WTC11 (cell line): Measurements from ENCODE around the gene OBSCN. TPM values are rescaled to one million over a fixed set of nuclear protein-coding genes. Genes with fewer than 3 reads are reported as not detected.
A peak's percentile ranks its signal among the peaks of the same experiment; 100 is the strongest.

Experiments
- ATAC-seq: fragments of 200-7000 bp; cut with Tn5 transposase; 2 replicates; pipeline ENCODE4 v1.10.0; 2021; ENCODE audit warnings: mild to moderate bottlenecking, moderate library complexity
- CTCF ChIA-PET: fragments of 300-600 bp; sonication (Branson Sonifier 250); formaldehyde crosslinking; loops from one replicate; lab custom pipeline; 2021; ENCODE audit warnings: antibody characterized with exemption; lab: Charles Lee
- POLR2A ChIA-PET: fragments of 350-600 bp; sonication (Branson Sonifier 250); formaldehyde crosslinking; loops from one replicate; lab custom pipeline; 2021; ENCODE audit warnings: antibody characterized with exemption; lab: Charles Lee
- DNase-seq: peaks from one replicate; pipeline ENCODE4 v3.0.0; 2021; ENCODE audit warnings: low spot score
- H3K27ac Mint-ChIP-seq: 2 replicates; pipeline ENCODE4 v1.8.0; 2021; ENCODE audit warnings: mixed read lengths
- H3K27me3 Mint-ChIP-seq: 2 replicates; pipeline ENCODE4 v1.8.0; 2021; ENCODE audit warnings: low read depth, mild to moderate bottlenecking, moderate library complexity, mixed read lengths
- H3K36me3 Mint-ChIP-seq: 2 replicates; pipeline ENCODE4 v1.8.0; 2021; ENCODE audit warnings: mixed read lengths
- H3K4me1 Mint-ChIP-seq: 2 replicates; pipeline ENCODE4 v1.8.0; 2022; ENCODE audit warnings: mixed read lengths
- H3K4me3 Mint-ChIP-seq: 2 replicates; pipeline ENCODE4 v1.8.0; 2021; ENCODE audit warnings: mild to moderate bottlenecking, moderate library complexity, mixed read lengths
- H3K9me3 Mint-ChIP-seq: 2 replicates; pipeline ENCODE4 v1.8.0; 2021; ENCODE audit warnings: mixed read lengths
- GTF2I ChIP-seq: fragments of 250-450 bp; sonication (Bioruptor Pico); conservative IDR thresholded peaks from 2 replicates; pipeline ENCODE4 v1.4.0; 2021; ENCODE audit warnings: mild to moderate bottlenecking
- HMGA2 ChIP-seq: fragments of 250-450 bp; sonication (Bioruptor Pico); IDR thresholded peaks from 2 replicates; pipeline ENCODE4 v1.4.0; 2021; ENCODE audit warnings: mild to moderate bottlenecking, moderate library complexity
- NFYB ChIP-seq: sonication (generic); formaldehyde crosslinking; conservative IDR thresholded peaks from 2 replicates; pipeline ENCODE4 v1.8.0; 2022; ENCODE audit warnings: low read depth, missing genetic modification reagents
- NR1H2 ChIP-seq: sonication (generic); formaldehyde crosslinking; IDR thresholded peaks from 2 replicates; pipeline ENCODE4 v1.9.0; 2021; ENCODE audit warnings: mild to moderate bottlenecking, moderate library complexity, missing genetic modification reagents
- NR3C1 ChIP-seq: sonication (generic); formaldehyde crosslinking; conservative IDR thresholded peaks from 2 replicates; pipeline ENCODE4 v1.8.1; 2023; ENCODE audit warnings: low read depth, mild to moderate bottlenecking, missing genetic modification reagents
- PRRX2 ChIP-seq: fragments of 250-450 bp; sonication (Bioruptor Pico); IDR thresholded peaks from 2 replicates; pipeline ENCODE4 v1.8.0; 2021; ENCODE audit warnings: mild to moderate bottlenecking
- RORB ChIP-seq: fragments of 250-450 bp; sonication (Bioruptor Pico); IDR thresholded peaks from 2 replicates; pipeline ENCODE4 v1.9.0; 2021; ENCODE audit warnings: mild to moderate bottlenecking
- SMAD4 ChIP-seq: sonication (generic); formaldehyde crosslinking; IDR thresholded peaks from 2 replicates; pipeline ENCODE4 v1.8.0; 2022; ENCODE audit warnings: mild to moderate bottlenecking, missing genetic modification reagents
- TP53 ChIP-seq: sonication (generic); formaldehyde crosslinking; IDR thresholded peaks from 2 replicates; pipeline ENCODE4 v1.8.1; 2023; ENCODE audit warnings: mild to moderate bottlenecking, missing genetic modification reagents
- ZNF121 ChIP-seq: sonication (generic); formaldehyde crosslinking; IDR thresholded peaks from 2 replicates; pipeline ENCODE4 v1.8.0; 2023; ENCODE audit warnings: missing genetic modification reagents
- ZNF219 ChIP-seq: sonication (generic); formaldehyde crosslinking; IDR thresholded peaks from 2 replicates; pipeline ENCODE4 v1.8.0; 2023; ENCODE audit warnings: missing genetic modification reagents, mild to moderate bottlenecking, borderline replicate concordance
- ZNF396 ChIP-seq: fragments of 250-450 bp; sonication (Bioruptor Pico); IDR thresholded peaks from 2 replicates; pipeline ENCODE4 v1.8.0; 2021; ENCODE audit warnings: mild to moderate bottlenecking, moderate library complexity, borderline replicate concordance
- total RNA-seq: library from RNA; stranded (reverse); gene quantifications from 3 replicates; pipeline ENCODE4 v1.2.3, GENCODE V29; 2021
- TF ChIP-seq, protein P1 (sequence below): sonication (generic); formaldehyde crosslinking; IDR thresholded peaks from 2 replicates; pipeline ENCODE4 v1.8.1; 2022; ENCODE audit warnings: missing genetic modification reagents, borderline replicate concordance
- TF ChIP-seq, protein P2 (sequence below): sonication (generic); formaldehyde crosslinking; IDR thresholded peaks from 2 replicates; pipeline ENCODE4 v1.8.1; 2023; ENCODE audit warnings: mild to moderate bottlenecking, missing genetic modification reagents, moderate library complexity
- TF ChIP-seq, protein P3 (sequence below): sonication (generic); formaldehyde crosslinking; IDR thresholded peaks from 2 replicates; pipeline ENCODE4 v1.8.0; 2022; ENCODE audit warnings: mild to moderate bottlenecking, missing genetic modification reagents
- TF ChIP-seq, protein P4 (sequence below): sonication (generic); formaldehyde crosslinking; conservative IDR thresholded peaks from 2 replicates; pipeline ENCODE4 v1.8.1; 2022; ENCODE audit warnings: mild to moderate bottlenecking, missing genetic modification reagents
- TF ChIP-seq, protein P5 (sequence below): sonication (generic); formaldehyde crosslinking; IDR thresholded peaks from 2 replicates; pipeline ENCODE4 v1.8.1; 2023; ENCODE audit warnings: mild to moderate bottlenecking, missing genetic modification reagents, borderline replicate concordance
- TF ChIP-seq, protein P6 (sequence below): sonication (generic); formaldehyde crosslinking; IDR thresholded peaks from 2 replicates; pipeline ENCODE4 v1.8.1; 2022; ENCODE audit warnings: mild to moderate bottlenecking, missing genetic modification reagents, moderate library complexity, borderline replicate concordance
- TF ChIP-seq, protein P7 (sequence below): sonication (generic); formaldehyde crosslinking; IDR thresholded peaks from 2 replicates; pipeline ENCODE4 v1.8.1; 2022; ENCODE audit warnings: low read depth, mild to moderate bottlenecking, moderate library complexity, missing genetic modification reagents, borderline replicate concordance

Gene OBSCN
- total RNA-seq, 1 experiment from 2014 or later: 38.8 TPM

- Mint-ChIP-seq H3K36me3 (no peaks in the 10 kb centered on the region), H3K4me1 (peaks cover 14% of the 10 kb centered on the region), H3K9me3 (peaks cover 8% of the 10 kb centered on the region; the same call in 1 of the 2 replicates), H3K27ac (no peak overlapping the region), H3K27me3 (peaks cover 90% of the 10 kb centered on the region), H3K4me3 (peak overlapping the region; percentile 72)
- ATAC-seq (no peak), DNase-seq (no peak)
- TF ChIP-seq ZNF396 (no peak), HMGA2 (CRISPR knock-in tag) (no peak), PRRX2 (CRISPR knock-in tag) (no peak), NFYB (no peak), GTF2I (CRISPR knock-in tag) (no peak), ZNF121 (CRISPR knock-in tag) (no peak), NR1H2 (CRISPR knock-in tag) (no peak), ZNF219 (CRISPR knock-in tag) (no peak), TP53 (CRISPR knock-in tag) (no peak), NR3C1 (no peak), SMAD4 (CRISPR knock-in tag) (no peak)
- TF ChIP-seq, protein P1, sequence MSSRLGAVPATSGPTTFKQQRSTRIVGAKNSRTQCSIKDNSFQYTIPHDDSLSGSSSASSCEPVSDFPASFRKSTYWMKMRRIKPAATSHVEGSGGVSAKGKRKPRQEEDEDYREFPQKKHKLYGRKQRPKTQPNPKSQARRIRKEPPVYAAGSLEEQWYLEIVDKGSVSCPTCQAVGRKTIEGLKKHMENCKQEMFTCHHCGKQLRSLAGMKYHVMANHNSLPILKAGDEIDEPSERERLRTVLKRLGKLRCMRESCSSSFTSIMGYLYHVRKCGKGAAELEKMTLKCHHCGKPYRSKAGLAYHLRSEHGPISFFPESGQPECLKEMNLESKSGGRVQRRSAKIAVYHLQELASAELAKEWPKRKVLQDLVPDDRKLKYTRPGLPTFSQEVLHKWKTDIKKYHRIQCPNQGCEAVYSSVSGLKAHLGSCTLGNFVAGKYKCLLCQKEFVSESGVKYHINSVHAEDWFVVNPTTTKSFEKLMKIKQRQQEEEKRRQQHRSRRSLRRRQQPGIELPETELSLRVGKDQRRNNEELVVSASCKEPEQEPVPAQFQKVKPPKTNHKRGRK (CRISPR knock-in tag): no peak
- TF ChIP-seq, protein P2, sequence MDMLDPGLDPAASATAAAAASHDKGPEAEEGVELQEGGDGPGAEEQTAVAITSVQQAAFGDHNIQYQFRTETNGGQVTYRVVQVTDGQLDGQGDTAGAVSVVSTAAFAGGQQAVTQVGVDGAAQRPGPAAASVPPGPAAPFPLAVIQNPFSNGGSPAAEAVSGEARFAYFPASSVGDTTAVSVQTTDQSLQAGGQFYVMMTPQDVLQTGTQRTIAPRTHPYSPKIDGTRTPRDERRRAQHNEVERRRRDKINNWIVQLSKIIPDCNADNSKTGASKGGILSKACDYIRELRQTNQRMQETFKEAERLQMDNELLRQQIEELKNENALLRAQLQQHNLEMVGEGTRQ (CRISPR knock-in tag): no peak
- TF ChIP-seq, protein P3, sequence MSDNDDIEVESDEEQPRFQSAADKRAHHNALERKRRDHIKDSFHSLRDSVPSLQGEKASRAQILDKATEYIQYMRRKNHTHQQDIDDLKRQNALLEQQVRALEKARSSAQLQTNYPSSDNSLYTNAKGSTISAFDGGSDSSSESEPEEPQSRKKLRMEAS (CRISPR knock-in tag): no peak
- TF ChIP-seq, protein P4, sequence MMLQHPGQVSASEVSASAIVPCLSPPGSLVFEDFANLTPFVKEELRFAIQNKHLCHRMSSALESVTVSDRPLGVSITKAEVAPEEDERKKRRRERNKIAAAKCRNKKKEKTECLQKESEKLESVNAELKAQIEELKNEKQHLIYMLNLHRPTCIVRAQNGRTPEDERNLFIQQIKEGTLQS (CRISPR knock-in tag): no peak
- TF ChIP-seq, protein P5, sequence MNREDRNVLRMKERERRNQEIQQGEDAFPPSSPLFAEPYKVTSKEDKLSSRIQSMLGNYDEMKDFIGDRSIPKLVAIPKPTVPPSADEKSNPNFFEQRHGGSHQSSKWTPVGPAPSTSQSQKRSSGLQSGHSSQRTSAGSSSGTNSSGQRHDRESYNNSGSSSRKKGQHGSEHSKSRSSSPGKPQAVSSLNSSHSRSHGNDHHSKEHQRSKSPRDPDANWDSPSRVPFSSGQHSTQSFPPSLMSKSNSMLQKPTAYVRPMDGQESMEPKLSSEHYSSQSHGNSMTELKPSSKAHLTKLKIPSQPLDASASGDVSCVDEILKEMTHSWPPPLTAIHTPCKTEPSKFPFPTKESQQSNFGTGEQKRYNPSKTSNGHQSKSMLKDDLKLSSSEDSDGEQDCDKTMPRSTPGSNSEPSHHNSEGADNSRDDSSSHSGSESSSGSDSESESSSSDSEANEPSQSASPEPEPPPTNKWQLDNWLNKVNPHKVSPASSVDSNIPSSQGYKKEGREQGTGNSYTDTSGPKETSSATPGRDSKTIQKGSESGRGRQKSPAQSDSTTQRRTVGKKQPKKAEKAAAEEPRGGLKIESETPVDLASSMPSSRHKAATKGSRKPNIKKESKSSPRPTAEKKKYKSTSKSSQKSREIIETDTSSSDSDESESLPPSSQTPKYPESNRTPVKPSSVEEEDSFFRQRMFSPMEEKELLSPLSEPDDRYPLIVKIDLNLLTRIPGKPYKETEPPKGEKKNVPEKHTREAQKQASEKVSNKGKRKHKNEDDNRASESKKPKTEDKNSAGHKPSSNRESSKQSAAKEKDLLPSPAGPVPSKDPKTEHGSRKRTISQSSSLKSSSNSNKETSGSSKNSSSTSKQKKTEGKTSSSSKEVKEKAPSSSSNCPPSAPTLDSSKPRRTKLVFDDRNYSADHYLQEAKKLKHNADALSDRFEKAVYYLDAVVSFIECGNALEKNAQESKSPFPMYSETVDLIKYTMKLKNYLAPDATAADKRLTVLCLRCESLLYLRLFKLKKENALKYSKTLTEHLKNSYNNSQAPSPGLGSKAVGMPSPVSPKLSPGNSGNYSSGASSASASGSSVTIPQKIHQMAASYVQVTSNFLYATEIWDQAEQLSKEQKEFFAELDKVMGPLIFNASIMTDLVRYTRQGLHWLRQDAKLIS (CRISPR knock-in tag): no peak
- ChIA-PET POLR2A (no interaction called here), CTCF (no interaction called here)
These were observed 209.8 kb downstream of the OBSCN start for GRCh38 chr1:228417483-228418203.

DNA sequence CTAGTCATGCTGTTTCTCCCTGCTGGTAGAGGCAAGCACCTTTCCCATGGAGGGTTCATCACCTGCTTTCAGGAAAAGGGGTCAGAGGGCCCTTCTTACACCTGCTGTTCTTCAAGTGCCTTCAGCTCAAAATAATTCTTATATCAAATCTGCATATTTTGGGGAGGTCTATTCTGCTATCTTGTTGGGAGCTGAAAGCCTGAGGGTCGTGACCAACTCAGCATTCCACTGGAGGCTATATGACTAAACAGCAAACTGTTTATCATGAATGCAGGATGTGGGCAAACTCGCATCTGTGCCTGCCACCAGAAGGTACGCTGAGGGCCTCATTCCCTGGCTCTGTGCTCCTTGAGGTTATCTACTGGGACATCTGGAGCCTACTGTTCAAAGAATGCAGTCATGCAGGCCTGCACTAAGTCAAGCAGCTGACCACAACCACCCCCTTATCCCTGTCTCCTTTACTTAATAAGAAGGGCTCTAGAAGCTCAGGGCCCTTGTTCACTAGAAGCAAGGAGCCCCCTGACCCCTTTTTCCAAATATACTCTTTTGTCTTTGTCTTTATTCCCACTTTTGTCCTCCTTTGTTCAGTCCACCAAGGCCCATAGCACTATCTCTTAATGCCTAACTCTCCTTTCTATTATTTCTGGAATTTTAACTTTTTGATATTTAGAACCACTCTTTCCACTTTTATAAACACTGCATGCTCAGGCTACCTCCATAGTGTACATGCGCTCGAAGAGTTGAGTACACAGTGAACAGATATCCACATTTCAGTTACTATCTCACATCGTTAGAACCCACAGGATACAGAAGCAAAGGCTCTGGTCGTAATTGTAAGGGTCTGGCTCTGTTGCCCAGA is 213.4 kb downstream of the OBSCN start:
- CTCF ChIA-PET: interaction anchor here (0.8 to 1.3 kb wide), 2 partner anchors 28 to 80 kb away, joined by 3 read pairs; no protein-coding TSS in a partner anchor
- Mint-ChIP-seq H3K4me3 (no peak overlapping the region), H3K9me3 (peaks cover 8% of the 10 kb centered on the region; the same call in 1 of the 2 replicates), H3K4me1 (peaks cover 4% of the 10 kb centered on the region)
- no peak for DNase-seq
- TF ChIP-seq, protein P6, sequence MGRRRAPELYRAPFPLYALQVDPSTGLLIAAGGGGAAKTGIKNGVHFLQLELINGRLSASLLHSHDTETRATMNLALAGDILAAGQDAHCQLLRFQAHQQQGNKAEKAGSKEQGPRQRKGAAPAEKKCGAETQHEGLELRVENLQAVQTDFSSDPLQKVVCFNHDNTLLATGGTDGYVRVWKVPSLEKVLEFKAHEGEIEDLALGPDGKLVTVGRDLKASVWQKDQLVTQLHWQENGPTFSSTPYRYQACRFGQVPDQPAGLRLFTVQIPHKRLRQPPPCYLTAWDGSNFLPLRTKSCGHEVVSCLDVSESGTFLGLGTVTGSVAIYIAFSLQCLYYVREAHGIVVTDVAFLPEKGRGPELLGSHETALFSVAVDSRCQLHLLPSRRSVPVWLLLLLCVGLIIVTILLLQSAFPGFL (CRISPR knock-in tag): no peak
- TF ChIP-seq, protein P7, sequence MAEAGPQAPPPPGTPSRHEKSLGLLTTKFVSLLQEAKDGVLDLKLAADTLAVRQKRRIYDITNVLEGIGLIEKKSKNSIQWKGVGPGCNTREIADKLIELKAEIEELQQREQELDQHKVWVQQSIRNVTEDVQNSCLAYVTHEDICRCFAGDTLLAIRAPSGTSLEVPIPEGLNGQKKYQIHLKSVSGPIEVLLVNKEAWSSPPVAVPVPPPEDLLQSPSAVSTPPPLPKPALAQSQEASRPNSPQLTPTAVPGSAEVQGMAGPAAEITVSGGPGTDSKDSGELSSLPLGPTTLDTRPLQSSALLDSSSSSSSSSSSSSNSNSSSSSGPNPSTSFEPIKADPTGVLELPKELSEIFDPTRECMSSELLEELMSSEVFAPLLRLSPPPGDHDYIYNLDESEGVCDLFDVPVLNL (CRISPR knock-in tag): no peak
- no peak for TF ChIP-seq RORB (CRISPR knock-in tag)
- TF ChIP-seq, all 79 proteins: peak for 0
- no peak overlapping the region for H3K27ac Mint-ChIP-seq
- peaks cover 78% of the 10 kb centered on the region for H3K27me3 Mint-ChIP-seq
- no peak for ATAC-seq
- H3K36me3 Mint-ChIP-seq: 0 out of 2 replicates have a peak, but pooled peaks cover under 1% of the 10 kb centered on the region
- POLR2A ChIA-PET: interaction anchor here (0.6 kb wide), 1 partner anchor 43 kb away, joined by 3 read pairs; no protein-coding TSS in a partner anchor
